22Rv1 (cell line): Measurements from ENCODE around the gene CFAP43.

Experiments
- CTCF ChIP-seq: fragments of 450-650 bp; IDR thresholded peaks from 2 replicates; pipeline ENCODE4 v1.5.1; 2017; ENCODE audit warnings: mild to moderate bottlenecking
- ZFX ChIP-seq: fragments of 450-650 bp; IDR thresholded peaks from 2 replicates; pipeline ENCODE4 v1.6.1; 2017; ENCODE audit warnings: antibody characterized with exemption, borderline replicate concordance

DNA sequence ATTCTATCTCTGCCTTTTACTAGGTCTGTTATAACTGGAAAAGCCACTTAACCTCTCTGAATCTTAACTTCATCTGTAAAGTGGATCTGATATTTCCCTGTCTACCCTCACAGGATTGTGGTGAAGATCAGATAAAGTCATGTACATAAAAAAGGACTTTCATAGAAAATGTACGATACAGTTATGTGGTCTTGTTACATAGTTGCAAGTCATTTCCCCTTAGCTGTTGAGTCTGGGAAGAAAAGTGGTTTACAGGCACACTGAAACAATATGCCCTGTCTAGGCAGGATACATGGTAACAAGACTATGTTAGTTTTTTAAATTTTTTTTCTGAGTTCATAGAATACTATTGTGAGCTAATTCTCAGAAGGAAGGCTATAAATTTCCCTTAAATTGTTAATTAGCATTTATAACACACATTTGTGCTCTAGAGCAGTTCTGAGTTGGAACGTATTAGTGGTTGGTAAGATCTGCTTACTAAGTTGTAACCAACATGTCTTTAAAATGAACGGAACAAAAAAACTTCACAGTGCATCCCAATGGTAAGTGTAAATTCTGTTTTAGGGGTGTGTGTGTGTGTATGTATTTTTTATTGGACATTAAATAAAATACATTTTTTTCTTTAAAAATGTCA is 15.5 kb upstream of the CFAP43 start:
- TF ChIP-seq CTCF (no peak), ZFX (no peak)
